Pancreas (tissue), 10 donors: ENCODE measurements around the gene RIPK4. TPM values are rescaled to one million over a fixed set of nuclear protein-coding genes. Genes with fewer than 3 reads are reported as not detected.

Experiments used
- ATAC-seq, 4 donors: fragments of 200-7000 bp; cut with Tn5 transposase; one replicate each; pipeline versions ENCODE4 v1.8.0 to v1.9.1; 2020; ENCODE audit warnings: mild to moderate bottlenecking in 4 of 4, moderate library complexity in 4 of 4
- DNase-seq, 6 donors: peaks; one replicate each; pipeline ENCODE4 v3.0.0-alpha.2; 2020
- FAIRE-seq: peaks from 2 replicates; lab custom pipeline; 2012; peaks lifted over from hg19 to GRCh38; lab: Jason Lieb, UNC
- H3K27ac ChIP-seq, 4 donors: fragments of 200-600 bp; sonication (generic); 1 replicate in 3 of 4; 2 replicates in 1 of 4; pipeline versions ENCODE4 v1.5.0 to v1.8.0; 2020
- H3K27me3 ChIP-seq, 4 donors: fragments of 200-600 bp; one replicate each; pipeline ENCODE4 v1.8.0; 2021
- H3K36me3 ChIP-seq, 3 donors: fragments of 200-600 bp; sonication (generic) in 1 of 3; one replicate each; pipeline versions ENCODE4 v1.5.0 to v1.8.0; 2020 to 2021
- H3K4me1 ChIP-seq, 3 donors: fragments of 200-600 bp; one replicate each; pipeline ENCODE4 v1.8.0; 2021
- H3K4me3 ChIP-seq, 4 donors: fragments of 200-600 bp; sonication (generic) in 2 of 4; one replicate each; pipeline versions ENCODE4 v1.5.0 to v1.8.0; 2020 to 2021
- H3K9me3 ChIP-seq, 4 donors: fragments of 200-600 bp; one replicate each; pipeline ENCODE4 v1.8.0; 2021
- CTCF ChIP-seq, 4 donors: fragments of 200-600 bp; sonication (generic) in 3 of 4; IDR thresholded peaks; one replicate each; pipeline versions ENCODE4 v1.5.0 to v1.8.0; 2021; ENCODE audit warnings: antibody characterized with exemption in 4 of 4
- WGBS, 2 donors: extraction: QIAGEN DNeasy Blood & Tissue Kit; methylation state at CpG; one replicate each; pipeline ENCODE4 v1.1.7; 2013; 5-methylcytosine and 5-hydroxymethylcytosine counted together
- intact Hi-C, 3 donors: fragments of 100-400 bp; cut with DNase I; formaldehyde crosslinking; loops; one replicate each; pipeline versions ENCODE4 v1.11.1 to v1.14.2; 2022
- polyA plus RNA-seq, 2 donors: library from polyadenylated mRNA; stranded (reverse); fragments of 200-250 nt; gene quantifications; one replicate each; pipeline ENCODE4 v1.2.3, GENCODE V29; 2013
- total RNA-seq, 6 donors: library from RNA; stranded (reverse); fragmentation: NEBNext Ultra II Directional in 4 of 6; extraction: Animal tissue kit (Norgen Biotek cat#: 25700) in 4 of 6; gene quantifications; one replicate each; pipeline versions ENCODE4 v1.2.1 to v1.2.4, GENCODE V29; 2021 to 2023
- donor health status: healthy with polysubstance abuse.
- donor health status: DM: no; HTN: no; CAD: no; lungs with moderate emphysema.
- donor health status: DM: no; HTN: no; CAD: no.
- donor health status: control.
- donor health status: control.
- donor health status: Bipolar disorder and iron deficiency.
- donor health status: DM: yes; HTN: yes; CAD: no.
- donor health status: DM: no; HTN: no; CAD: no.
- donor health status: DM: no; HTN: no; CAD: no.
- donor health status: DM: yes; HTN: yes; CAD: no.

Gene RIPK4
- total and polyA plus RNA-seq, 8 donors = 7.7 to 18.2 (median 12.8) TPM

DNA sequence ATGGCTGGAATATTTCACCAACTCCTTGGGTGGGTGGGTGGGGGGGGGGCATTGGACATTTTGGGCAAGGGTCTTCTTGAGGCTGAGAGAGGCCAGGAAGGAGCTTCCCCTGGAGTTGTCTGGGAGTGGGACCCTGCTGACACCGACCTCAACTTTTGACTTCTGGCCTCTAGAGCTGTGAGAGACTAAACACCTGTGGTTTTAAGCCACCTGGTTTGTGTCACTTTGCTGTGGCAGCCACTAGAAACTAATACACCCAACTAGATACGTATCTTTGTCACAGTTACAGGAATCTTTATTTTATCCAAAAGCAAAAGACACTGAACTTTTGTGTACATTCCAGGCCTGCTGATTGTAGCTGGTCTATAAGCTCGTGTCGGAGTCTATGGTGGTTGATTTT, 9.9 kb upstream of the RIPK4 start:
- intact Hi-C loops = no loop called here
- no peak for TF ChIP-seq CTCF (IDR thresholded peaks at IDR 0.05)
- Histone ChIP-seq H3K9me3 (no peaks in the 10 kb centered on the region), H3K36me3 (no peaks in the 10 kb centered on the region), H3K4me3 (no peak overlapping the region), H3K4me1 (peaks cover 4 to 20% (median 13%) of the 10 kb centered on the region in 3 donors), H3K27me3 (no peaks in the 10 kb centered on the region), H3K27ac (peak overlapping the region in 3 of 4 donors; percentile 39 to 80 (median 55))
- FAIRE-seq (no peak), ATAC-seq (peak; percentile 39 to 64 (median 56)), DNase-seq (no peak)
- WGBS, 2 donors = 38 to 42% methylated on average over 4 of the region's 4 CpGs

- Histone ChIP-seq H3K27ac (peak overlapping the region in 2 of 4 donors; percentile 0 to 53), H3K9me3 (no peaks in the 10 kb centered on the region), H3K27me3 (no peaks in the 10 kb centered on the region), H3K4me3 (no peak overlapping the region), H3K36me3 (no peaks in the 10 kb centered on the region), H3K4me1 (peaks cover 4 to 20% (median 13%) of the 10 kb centered on the region in 3 donors)
- ATAC-seq (no peak), FAIRE-seq (no peak), DNase-seq (no peak)
- WGBS, 2 donors = 51 to 52% methylated on average over 3 of the region's 3 CpGs
- intact Hi-C loops = no loop called here
- TF ChIP-seq CTCF (IDR thresholded peaks at IDR 0.05) = no peak
Measured at GRCh38 chr21:41775149-41775472, 8.3 kb upstream of the RIPK4 start.

- Histone ChIP-seq H3K36me3 (no peaks in the 10 kb centered on the region), H3K4me3 (no peak overlapping the region), H3K27me3 (no peaks in the 10 kb centered on the region), H3K9me3 (no peaks in the 10 kb centered on the region), H3K27ac (peak overlapping the region in 2 of 4 donors; percentile 0 to 53), H3K4me1 (peaks cover 4 to 24% (median 13%) of the 10 kb centered on the region in 3 donors)
- no peak for TF ChIP-seq CTCF (IDR thresholded peaks at IDR 0.05)
- ATAC-seq (peak in 1 of 4 donors; percentile 21), DNase-seq (no peak), FAIRE-seq (no peak)
- WGBS, 2 donors = 47 to 48% methylated on average over 10 of the region's 10 CpGs
- intact Hi-C loops = loop anchor here in 1 of 3 donors (5.0 kb wide), 1 partner anchor 102 kb away; no protein-coding TSS in a partner anchor
Measured at GRCh38 chr21:41774467-41775148, 7.8 kb upstream of the RIPK4 start.

DNA sequence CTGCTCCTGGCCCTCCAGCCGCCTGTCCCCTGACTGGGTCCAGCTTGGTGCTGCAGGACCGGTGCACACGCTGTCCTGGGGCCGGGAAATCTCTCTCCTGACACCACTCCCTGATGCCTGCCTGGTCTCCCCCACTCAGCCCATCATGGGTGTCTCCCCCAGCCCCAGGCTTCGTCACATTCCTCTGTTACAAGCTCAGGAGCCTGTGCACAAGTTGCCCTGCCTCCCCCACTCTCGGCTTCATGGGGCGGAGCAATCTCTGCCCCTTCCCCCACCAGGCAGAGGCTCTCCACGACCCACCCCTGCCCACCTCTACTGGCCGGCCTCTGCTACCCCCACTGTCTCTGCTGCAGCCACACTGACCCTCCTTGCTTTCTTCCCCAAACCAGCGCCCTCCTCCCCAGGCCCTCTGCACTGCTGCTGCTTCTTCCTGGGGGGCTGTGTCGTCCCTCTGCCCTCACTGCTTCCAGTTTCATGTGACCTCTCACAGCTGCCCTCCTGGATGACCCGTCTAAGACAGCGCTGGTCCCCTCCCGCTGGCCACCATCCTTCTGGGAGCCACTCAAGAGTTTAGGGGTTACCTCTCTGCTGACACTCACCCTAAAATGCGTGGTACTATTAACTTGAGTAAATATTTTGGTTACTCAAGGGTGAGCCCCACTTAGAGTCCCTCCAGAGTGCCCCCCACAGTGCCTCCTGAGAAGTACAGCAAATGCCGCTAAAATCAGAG, 5.7 kb upstream of the RIPK4 start:
- H3K36me3 ChIP-seq = no peaks in the 10 kb centered on the region
- H3K4me3 ChIP-seq = no peak overlapping the region
- DNase-seq (no peak), FAIRE-seq (no peak), ATAC-seq (no peak)
- intact Hi-C loops = loop anchor here in 1 of 3 donors (5.0 kb wide), 1 partner anchor 100 kb away; no protein-coding TSS in a partner anchor
- H3K4me1 ChIP-seq = peaks cover 2 to 26% (median 8%) of the 10 kb centered on the region in 3 donors
- H3K27me3 ChIP-seq = no peaks in the 10 kb centered on the region
- 77 to 82% methylated on average over 16 of the region's 16 CpGs for WGBS, 2 donors
- no peaks in the 10 kb centered on the region for H3K9me3 ChIP-seq
- no peak overlapping the region for H3K27ac ChIP-seq
- no peak for TF ChIP-seq CTCF (IDR thresholded peaks at IDR 0.05)
